GM18508 (cell line): Measurements from ENCODE around the gene NMT2.

ENCODE experiments used
- ATAC-seq: cut with Tn5 transposase; IDR thresholded peaks from one replicate; pipeline ENCODE4 v1.9.1; 2021; ENCODE audit warnings: moderate number of reproducible peaks; ENCODE audit not compliant: insufficient read depth, unreplicated experiment

The NMT2 gene

DNA sequence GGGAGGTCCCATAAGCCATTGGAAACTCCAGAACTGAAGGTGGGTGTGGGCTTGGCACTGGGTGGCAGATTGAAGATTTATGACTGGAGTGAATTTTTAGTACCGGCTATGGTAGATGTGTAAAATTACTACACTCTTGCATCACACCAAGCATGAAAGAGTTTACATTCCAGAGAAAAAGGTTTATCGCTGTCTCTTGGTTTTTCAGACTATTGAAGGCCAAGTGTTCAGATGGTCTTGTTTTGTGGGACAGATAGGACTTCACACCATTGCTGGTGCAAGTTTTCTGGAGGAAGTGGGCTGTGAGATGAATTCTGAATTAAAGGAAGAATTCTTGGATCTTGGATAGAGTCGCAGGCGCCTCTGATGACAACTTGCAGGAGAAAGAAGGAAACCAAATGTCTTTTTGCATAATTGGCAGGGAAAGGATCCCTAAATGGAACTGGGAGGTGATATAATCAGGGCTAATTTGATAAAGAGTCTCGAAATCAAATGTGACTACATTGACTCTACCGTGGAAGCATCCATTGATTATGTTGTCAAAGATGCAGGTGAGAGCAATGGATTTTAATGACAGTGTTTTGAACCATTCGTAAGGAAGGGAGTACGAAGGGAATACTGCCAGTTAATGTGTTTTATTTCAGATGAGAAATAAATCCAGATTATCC lies 14.2 kb upstream of the NMT2 start:
- no peak for ATAC-seq

GRCh38 chr10:15181576-15182156 lies 13.2 kb upstream of the NMT2 start:
- no peak for ATAC-seq

DNA sequence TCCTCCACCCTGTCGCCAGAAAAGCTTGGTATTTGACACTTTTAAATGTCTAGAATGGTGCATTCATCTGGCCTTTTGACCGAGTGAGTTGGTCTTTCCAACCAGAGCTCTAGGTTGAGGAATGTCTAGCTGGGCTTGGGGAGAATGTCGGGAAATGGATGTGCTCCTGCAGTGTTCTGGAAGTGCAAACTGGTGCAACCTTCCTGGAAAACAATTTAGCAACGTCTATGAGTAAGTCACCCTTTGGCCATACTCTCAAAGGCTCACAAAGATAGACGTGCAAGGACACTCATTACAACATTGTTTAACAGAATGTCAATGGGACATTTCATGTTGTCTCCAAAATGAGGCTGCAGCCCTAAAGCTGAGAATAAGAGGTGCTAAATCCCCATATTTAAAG lies 12.2 kb upstream of the NMT2 start:
- no peak for ATAC-seq

DNA sequence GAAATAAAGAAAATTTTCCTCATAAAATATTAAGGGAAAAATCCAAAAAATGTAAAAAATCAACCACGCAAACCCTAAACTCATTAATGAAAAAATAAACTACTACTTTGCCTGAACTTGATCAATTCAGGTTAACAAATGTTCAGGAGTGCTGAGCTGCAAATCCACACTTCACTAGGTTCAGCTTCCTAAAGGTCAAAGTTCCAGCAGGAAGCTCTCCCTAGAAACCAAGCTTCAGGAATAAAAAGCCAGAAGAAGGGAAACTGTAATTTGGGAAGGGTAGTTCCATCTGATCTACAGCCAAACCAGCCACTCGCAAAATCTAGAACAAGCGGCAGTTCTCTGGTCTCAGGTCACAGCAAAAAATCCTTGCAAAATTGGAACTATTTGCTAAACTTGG lies 7.8 kb upstream of the NMT2 start:
- ATAC-seq = no peak

GRCh38 chr10:15175587-15175986 lies 7.1 kb upstream of the NMT2 start:
- ATAC-seq = no peak

DNA sequence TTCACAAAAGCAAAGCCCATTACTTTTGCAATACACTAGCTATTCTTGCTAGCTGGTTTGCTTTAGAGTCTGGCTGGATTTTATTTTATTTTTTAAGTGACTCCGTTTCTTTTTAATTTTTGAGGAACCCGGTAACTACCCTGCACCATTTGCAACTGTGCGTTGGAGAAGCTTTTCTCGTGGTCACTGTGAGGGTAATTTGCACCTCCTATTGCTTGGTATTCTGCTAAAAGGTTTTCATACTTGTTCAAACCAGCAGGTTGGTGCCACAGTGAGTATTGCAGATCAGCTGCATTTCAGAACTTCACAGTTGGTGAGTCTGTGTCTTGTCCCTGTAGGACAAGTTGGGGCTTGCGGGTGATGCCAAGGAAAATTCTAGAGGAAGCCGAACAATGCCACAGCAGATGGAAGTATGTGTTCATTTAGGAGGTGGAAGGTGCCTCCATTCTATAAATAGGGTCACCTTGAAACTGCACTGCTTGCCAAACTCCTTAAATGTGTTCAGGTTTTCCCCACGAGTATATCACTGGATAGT lies 3.9 kb upstream of the NMT2 start:
- no peak for ATAC-seq

GRCh38 chr10:15169555-15170401 lies 1.3 kb upstream of the NMT2 start:
- no peak for ATAC-seq

DNA sequence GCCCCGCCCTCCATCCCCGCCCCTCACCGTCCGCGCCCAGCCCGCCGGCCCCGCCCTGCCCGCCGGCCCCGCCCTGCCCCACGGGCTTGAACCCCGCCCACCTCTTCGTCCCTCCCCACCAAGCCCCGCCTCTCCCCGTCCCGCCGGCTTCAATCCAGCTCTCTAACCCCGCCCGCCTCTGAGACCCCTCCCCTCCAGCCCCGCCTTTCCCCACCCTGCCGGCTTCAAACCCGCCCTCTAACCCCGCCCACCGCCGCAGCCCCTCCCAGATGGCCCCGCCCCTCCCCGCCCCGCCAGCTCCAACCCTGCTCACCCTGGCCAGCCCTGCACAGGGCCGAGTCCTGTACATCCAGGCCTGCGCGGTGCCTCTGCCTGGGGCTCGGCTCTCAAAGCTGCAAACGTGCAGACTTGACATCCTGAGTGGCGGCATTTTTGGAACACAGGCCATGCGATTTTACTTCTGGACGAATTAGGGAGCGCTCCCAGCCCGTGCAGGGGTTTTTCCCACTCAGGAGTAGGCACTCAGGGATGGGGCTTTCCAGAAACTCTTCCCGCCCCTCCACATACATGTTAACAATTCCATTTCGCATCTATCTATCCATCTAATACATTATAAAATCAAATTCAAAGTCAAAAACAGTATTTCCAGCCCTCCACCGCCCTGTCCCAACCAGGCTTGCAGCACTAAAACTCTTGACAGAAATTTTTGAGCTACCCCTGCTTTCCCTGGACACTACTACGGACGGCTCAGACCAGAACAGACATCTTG lies 477 bp upstream of the NMT2 start:
- ATAC-seq = no peak

DNA sequence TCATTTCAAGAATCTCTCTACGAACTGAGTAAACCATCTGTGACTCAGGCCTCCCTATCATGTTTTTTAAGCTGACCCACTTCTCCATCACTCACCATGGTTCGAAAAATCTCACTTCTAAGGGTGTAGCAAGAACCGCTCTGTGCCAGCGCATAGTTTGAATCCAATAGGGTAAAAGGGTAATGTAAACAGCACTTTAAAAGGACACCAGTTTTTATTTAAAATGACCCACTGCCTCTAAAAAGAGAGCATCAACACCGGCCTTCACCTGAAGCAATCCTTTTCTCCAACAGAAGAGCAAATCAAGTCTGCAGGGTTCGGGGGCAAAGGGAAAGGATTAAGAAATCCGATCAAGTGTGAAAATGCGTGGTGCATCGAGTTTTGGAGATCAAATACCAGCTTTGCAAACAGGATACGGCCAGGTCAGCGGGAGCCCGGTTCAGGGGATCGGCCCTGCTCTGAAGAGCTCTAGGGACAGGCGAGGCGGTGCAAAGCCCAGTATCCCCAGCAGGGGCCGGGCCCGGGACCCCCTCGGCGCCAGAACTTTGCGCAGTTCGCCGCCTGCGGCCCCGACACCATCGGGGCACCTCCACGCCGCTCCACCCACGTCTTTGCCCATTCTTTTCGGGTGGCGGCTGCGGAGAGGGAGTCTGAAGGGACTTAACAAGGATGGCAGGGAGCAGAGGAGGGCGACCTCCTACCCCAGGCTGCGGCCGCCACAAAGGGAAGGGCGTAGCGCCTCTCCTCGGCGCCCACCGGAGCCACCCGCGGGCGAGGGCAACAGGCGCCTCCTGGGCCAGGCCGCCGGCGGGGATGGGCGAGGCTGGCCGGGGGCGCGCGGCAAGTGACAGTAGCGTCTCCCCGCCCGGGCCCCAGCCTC lies 842 bp downstream of the NMT2 start:
- ATAC-seq = peak; percentile 15

DNA sequence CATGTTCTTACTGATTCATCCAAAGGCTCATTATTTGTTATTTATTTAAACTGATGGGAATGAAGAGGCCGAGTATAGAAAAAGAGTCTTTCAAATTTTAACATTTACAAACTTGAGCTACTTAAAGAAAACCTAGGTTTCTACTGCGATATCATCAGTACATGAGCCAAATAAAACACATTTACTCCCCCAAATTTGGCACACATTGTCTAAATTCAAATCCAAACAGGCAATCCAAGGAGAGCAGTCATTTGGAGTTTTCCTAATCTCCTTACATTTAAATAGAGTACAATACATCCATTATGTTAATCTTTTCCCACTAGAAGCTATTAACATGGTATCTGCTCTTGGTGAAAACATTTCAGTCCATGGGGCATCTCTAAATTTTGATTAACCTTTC lies 2.2 kb downstream of the NMT2 start:
- no peak for ATAC-seq

GRCh38 chr10:15163253-15163828 lies 5.2 kb downstream of the NMT2 start:
- no peak for ATAC-seq

GRCh38 chr10:15158972-15159371 lies 9.5 kb downstream of the NMT2 start:
- no peak for ATAC-seq

DNA sequence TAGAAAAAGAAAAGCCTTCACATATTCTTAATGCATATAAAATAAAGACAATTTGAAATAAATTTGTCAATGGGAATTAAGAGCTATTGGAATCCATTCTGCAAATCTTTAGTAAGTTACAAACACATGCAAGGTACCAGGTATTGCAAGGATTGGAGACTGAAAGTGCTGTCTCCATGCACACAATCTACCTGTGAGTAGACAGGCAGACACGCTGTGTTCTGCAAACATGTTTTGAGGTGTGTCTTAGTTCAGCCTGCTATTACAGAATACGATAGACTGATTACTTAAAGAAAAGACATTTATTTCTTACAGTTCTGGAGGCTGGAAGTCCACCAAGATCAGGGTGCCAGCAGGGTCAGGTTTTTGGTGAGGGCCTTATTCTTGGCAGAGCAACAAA lies 10.0 kb downstream of the NMT2 start:
- no peak for ATAC-seq

GRCh38 chr10:15155978-15156656 lies 12.4 kb downstream of the NMT2 start:
- ATAC-seq = no peak

GRCh38 chr10:15152556-15152955 lies 15.9 kb downstream of the NMT2 start:
- no peak for ATAC-seq

GRCh38 chr10:15150563-15150962 lies 17.9 kb downstream of the NMT2 start:
- ATAC-seq = no peak

DNA sequence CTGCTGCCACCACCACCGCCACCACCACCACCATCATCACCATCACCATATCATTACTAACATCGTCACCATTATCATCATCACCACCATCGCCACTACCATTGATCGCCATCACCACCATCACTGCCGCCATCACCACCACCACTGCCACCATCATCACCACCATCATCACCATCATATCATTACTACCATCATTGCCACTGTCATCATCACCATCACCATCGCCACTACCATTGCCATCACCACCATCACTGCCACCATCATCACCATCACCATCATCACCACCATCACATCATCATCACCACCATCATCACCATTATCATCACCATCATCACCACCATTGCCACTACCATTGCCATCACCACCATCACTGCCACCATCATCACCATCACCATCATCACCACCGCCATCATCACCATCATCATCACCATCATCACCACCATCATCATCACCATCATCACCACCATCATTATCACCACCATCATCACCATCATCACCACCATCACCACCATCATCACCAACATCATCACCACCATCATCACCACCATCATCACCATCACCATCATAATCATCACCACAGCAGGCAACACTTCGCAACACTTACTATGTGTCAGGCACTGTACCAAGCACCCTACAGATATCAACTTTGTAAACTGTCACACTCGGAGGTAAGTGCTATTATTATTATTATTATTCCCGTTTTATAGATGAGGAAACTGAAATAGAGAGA lies 19.3 kb downstream of the NMT2 start:
- no peak for ATAC-seq
